Bronchial epithelial cell (primary cell): Measurements from ENCODE around the gene RGS9. TPM values are rescaled to one million over a fixed set of nuclear protein-coding genes. Genes with fewer than 3 reads are reported as not detected.

Experiments used
- DNase-seq: peaks from one replicate; pipeline ENCODE4 v3.0.0-alpha.2; 2010; ENCODE audit warnings: low read depth
- FAIRE-seq: peaks from 2 replicates; lab custom pipeline; 2011; peaks lifted over from hg19 to GRCh38; lab: Jason Lieb, UNC
- H3K27me3 ChIP-seq: 2 replicates; pipeline ENCODE4 v1.5.1; 2011; ENCODE audit warnings: low read length; ENCODE audit not compliant: control insufficient read depth, insufficient read depth
- H3K36me3 ChIP-seq: 2 replicates; pipeline ENCODE4 v1.5.1; 2011; ENCODE audit warnings: low read length; ENCODE audit not compliant: control insufficient read depth, insufficient read depth
- H3K4me3 ChIP-seq: 2 replicates; pipeline ENCODE4 v1.5.1; 2011; ENCODE audit warnings: mild to moderate bottlenecking, low read depth, low read length, control low read depth
- total RNA-seq: library from RNA; depleted of rRNA; stranded (reverse); fragments of >200 nt; gene quantifications from 2 replicates; pipeline ENCODE4 v1.2.1, GENCODE V29; 2014
- TF ChIP-seq, protein P1 (sequence below): IDR thresholded peaks from 2 replicates; pipeline ENCODE4 v1.5.1; 2011; ENCODE audit warnings: mild to moderate bottlenecking, moderate library complexity, low read length, control low read depth, inconsistent platforms; ENCODE audit not compliant: insufficient read depth, severe bottlenecking

RGS9 gene
- total RNA-seq, 1 donor from 2014 or later, result 1.1 TPM

DNA sequence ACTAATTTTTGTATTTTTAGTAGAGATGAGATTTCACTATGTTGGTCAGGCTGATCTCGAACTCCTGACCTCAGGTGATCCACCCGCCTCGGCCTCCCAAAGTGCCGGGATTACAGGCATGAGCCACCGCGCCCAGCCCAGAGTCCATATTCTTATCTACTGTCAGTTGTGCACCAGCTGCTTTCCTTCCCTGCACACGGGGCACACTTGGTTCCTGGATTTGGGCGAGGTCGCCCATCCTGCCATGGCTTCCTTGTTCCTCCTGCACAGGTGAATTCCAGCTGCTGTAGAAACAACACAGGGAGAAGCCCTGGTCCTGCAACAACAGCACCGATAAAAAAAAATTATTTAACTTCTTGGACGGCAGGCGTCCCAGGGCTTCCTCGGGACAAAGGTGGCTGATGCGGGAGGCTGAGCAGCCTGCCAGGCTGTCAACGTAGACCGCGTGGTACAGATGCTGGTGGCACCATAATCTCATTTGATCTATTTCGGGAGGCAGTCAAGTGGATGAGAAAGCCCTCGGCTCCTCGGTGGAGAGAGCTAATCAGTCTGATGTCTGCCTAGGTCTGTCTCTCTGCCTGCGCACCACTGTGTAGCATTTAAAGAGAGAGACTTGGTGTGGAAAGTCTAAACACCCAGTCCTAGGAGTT is 19.1 kb downstream of the RGS9 start:
- FAIRE-seq (no peak), DNase-seq (no peak)
- Histone ChIP-seq H3K4me3 (no peak overlapping the region), H3K27me3 (peaks cover 2% of the 10 kb centered on the region), H3K36me3 (no peaks in the 10 kb centered on the region)
- TF ChIP-seq, protein P1, sequence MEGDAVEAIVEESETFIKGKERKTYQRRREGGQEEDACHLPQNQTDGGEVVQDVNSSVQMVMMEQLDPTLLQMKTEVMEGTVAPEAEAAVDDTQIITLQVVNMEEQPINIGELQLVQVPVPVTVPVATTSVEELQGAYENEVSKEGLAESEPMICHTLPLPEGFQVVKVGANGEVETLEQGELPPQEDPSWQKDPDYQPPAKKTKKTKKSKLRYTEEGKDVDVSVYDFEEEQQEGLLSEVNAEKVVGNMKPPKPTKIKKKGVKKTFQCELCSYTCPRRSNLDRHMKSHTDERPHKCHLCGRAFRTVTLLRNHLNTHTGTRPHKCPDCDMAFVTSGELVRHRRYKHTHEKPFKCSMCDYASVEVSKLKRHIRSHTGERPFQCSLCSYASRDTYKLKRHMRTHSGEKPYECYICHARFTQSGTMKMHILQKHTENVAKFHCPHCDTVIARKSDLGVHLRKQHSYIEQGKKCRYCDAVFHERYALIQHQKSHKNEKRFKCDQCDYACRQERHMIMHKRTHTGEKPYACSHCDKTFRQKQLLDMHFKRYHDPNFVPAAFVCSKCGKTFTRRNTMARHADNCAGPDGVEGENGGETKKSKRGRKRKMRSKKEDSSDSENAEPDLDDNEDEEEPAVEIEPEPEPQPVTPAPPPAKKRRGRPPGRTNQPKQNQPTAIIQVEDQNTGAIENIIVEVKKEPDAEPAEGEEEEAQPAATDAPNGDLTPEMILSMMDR, result no peak

DNA sequence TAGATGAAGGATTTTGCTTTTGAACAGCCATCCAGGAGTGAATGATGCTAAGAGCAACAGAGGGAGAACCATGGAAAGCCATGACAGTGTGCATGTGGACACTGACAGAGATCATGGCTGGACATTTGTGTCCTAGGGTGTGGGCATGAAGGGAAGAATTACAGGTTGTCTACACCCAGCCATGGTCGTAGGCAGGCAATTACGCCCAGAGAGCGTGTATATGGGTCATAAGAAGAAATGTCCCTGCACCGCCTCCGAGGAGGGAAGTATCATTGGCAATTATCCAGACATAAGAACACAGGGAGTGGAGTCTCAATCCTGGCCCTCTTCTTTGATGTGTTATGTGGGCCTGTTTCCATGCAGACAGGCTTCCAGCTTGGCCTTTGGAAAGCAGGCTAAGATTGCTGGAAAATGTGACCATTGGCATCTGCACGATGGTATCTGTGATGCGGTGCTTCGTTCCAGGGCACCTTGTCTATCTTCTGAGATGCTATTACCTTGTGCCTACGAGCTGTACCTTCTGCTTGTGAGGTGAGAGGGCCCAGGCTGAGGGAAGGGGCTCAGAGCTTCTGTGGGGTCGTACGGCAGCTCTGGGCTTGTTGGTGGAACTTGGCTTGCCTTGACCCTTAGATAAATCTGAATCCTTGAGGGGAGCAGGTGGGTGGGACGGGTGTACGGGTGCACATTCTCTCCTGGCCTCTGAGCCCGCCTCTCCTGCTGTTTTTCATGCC is 19.8 kb downstream of the RGS9 start:
- TF ChIP-seq, protein P1, result no peak
- Histone ChIP-seq H3K36me3 (no peaks in the 10 kb centered on the region), H3K27me3 (peaks cover 2% of the 10 kb centered on the region), H3K4me3 (no peak overlapping the region)
- FAIRE-seq (no peak), DNase-seq (no peak)

DNA sequence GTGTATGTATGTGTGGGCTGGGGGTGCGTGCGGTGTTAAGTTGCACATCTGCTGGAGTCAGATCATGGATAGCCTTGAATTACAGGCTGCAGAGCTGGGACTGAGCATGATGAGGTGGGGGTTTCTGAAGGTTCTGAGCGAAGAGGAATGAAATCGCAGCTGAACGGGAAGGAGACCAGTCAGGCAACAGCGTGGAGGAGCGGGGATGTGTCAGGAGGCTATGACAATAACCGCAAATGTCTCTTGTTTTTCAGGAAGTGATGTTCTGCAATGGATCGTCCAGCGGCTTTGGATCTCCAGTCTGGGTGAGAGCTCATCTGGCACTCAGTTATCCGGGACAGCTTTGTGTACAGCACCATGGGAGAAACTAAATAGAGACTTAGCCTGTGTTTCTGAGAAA is 20.9 kb downstream of the RGS9 start:
- no peak for FAIRE-seq
- H3K27me3 ChIP-seq, result no peaks in the 10 kb centered on the region
- DNase-seq, result no peak
- TF ChIP-seq, protein P1, result no peak
- no peak overlapping the region for H3K4me3 ChIP-seq
- no peaks in the 10 kb centered on the region for H3K36me3 ChIP-seq

DNA sequence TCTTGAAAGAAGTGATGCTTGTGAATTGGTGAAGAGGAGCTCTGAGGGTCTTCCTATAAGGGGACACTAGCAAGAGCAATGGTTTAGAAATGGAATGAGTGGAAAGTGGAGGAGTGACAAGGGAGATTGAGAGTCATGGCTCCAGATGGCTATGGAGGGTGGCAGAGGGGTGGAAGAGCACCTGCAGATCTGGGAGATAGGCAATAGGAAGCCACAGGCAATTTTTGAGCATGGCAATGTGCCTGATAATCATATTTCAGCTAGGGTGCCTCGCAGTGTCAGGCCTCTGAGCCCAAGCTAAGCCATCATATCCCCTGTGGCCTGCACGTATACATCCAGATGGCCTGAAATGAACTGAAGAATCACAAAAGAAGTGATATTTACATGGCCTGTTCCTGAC is 21.5 kb downstream of the RGS9 start:
- DNase-seq (no peak), FAIRE-seq (no peak)
- H3K36me3 ChIP-seq, result no peaks in the 10 kb centered on the region
- no peaks in the 10 kb centered on the region for H3K27me3 ChIP-seq
- H3K4me3 ChIP-seq, result no peak overlapping the region
- TF ChIP-seq, protein P1, result no peak

DNA sequence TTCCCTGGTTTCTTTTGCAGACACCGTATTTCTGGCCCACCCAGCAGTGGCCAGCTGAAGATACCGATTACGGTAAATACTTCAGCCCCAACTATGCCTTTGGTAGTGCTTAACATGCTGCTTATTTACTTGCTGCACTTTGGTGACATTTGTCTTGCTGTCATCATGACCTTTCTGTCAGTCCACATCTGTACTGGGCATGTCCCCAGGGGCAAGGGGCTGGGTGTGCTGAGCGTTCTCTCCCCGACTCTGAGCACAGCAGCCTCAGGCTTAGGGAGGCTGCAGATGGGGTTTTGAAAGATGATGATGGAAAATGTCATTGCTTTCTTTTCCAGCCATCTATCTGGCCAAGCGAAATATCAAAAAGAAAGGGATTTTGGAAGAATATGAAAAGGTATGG is 23.3 kb downstream of the RGS9 start:
- TF ChIP-seq, protein P1, result no peak
- no peaks in the 10 kb centered on the region for H3K27me3 ChIP-seq
- FAIRE-seq, result no peak
- no peak overlapping the region for H3K4me3 ChIP-seq
- H3K36me3 ChIP-seq, result no peaks in the 10 kb centered on the region
- no peak for DNase-seq
